ENCODE data around the gene INHA. TPM values are rescaled to one million over a fixed set of nuclear protein-coding genes. Genes with fewer than 3 reads are reported as not detected.

Gene INHA
- total RNA-seq, 4 donors from 2014 or later = 0.50 to 1.1 (median 0.81) TPM; not detected in 1

DNA sequence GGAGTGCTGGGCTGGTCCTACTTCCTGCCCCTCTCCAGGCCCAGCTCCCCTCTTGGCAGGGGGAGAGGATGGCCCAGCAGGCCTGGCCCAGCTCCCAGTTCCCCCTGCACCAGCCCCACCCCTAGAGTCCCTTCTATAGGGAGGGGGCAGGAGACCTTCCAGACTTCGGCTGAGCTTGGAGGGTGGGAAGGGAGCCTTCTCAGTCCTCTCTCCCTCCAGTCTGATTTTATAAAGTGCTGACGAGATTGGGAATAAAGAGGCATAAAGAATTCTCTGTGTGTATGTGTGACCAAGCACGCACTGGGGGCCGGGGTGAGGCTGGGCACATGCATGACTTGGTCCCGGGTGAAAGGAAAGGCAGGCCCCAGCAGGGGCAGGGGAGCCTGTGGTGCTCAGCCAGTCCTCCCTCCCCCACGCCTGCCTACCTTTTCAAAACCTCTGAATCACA, 33.6 kb upstream of the INHA start:
- Histone ChIP-seq H3K4me3 (replicated peaks in 1 of 3) (no peak overlapping the region), H3K9me3 (no peaks in the 10 kb centered on the region), H3K4me1 (peaks cover 13 to 18% of the 10 kb centered on the region in 2 donors), H3K36me3 (peaks cover 14 to 17% of the 10 kb centered on the region in 2 donors), H3K27me3 (no peaks in the 10 kb centered on the region), H3K27ac (no peak overlapping the region)
- TF ChIP-seq, protein P1, sequence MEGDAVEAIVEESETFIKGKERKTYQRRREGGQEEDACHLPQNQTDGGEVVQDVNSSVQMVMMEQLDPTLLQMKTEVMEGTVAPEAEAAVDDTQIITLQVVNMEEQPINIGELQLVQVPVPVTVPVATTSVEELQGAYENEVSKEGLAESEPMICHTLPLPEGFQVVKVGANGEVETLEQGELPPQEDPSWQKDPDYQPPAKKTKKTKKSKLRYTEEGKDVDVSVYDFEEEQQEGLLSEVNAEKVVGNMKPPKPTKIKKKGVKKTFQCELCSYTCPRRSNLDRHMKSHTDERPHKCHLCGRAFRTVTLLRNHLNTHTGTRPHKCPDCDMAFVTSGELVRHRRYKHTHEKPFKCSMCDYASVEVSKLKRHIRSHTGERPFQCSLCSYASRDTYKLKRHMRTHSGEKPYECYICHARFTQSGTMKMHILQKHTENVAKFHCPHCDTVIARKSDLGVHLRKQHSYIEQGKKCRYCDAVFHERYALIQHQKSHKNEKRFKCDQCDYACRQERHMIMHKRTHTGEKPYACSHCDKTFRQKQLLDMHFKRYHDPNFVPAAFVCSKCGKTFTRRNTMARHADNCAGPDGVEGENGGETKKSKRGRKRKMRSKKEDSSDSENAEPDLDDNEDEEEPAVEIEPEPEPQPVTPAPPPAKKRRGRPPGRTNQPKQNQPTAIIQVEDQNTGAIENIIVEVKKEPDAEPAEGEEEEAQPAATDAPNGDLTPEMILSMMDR (IDR thresholded peaks at IDR 0.05) = no peak
- no peak for TF ChIP-seq POLR2A (IDR thresholded peaks at IDR 0.05)
- DNase-seq = no peak
- 68 to 75% methylated on average over 6 of the region's 6 CpGs for WGBS, 2 donors
- intact Hi-C loops (cut with DNase I) = no loop called here

DNA sequence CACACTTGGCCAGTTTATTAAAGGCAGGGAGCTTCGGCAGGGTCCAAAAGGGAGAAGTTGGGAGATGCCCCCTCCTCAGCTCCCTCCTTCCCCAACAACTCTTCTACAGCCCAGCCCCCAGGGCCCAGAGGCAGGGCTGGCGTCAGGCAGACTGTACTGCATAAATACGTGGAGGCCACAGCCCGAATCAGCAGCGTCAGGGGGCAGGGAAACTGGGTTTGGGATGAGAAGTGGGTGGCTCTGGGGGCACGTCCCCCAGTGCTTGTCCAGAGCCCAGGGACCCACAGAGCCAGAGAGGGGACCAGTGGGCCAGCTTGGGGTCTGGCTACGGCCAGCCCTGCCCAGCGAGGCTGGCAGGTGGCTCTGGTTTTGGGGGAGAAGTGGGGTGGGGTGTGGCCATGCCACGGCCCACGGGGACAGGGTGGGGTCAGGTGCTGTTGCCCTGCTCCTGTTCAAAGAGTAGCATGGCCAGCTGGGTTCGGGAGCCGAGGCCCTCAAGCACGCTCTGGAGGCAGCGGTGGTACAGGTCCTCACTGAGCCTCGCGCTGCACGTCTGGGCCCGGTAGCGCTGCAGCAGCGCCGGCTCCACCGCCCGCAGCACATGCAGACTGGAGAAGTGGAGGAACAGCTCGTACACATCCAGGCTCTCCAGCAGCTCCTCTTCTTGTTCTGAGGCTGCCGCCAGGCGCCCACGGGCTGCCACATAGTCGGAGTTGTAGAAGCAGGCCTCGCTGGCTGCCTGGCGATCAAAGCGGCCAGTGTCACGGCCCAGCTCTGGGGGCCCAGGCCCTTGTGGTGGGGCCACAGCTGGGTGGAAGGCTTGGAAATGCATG, 32.9 kb upstream of the INHA start:
- Histone ChIP-seq H3K27me3 (no peaks in the 10 kb centered on the region), H3K9me3 (no peaks in the 10 kb centered on the region), H3K4me3 (replicated peaks in 1 of 3) (no peak overlapping the region), H3K4me1 (peaks cover 15 to 19% of the 10 kb centered on the region in 2 donors), H3K27ac (no peak overlapping the region), H3K36me3 (peaks cover 14 to 17% of the 10 kb centered on the region in 2 donors)
- WGBS, 2 donors = 84 to 91% methylated on average over 18 to 25 of the region's 32 CpGs
- TF ChIP-seq, protein P1 (IDR thresholded peaks at IDR 0.05) = no peak
- no peak for TF ChIP-seq POLR2A (IDR thresholded peaks at IDR 0.05)
- DNase-seq = no peak
- intact Hi-C loops (cut with DNase I) = no loop called here

- H3K27me3 ChIP-seq = no peaks in the 10 kb centered on the region
- H3K4me1 ChIP-seq = peaks cover 21 to 24% of the 10 kb centered on the region in 2 donors
- 92% methylated on average over 26 to 44 of the region's 46 CpGs for WGBS, 2 donors
- peaks cover 14 to 17% of the 10 kb centered on the region in 2 donors for H3K36me3 ChIP-seq
- intact Hi-C loops (cut with DNase I) = loop anchor here (2.0 to 5.0 kb wide), 2 partner anchors 103 to 147 kb away; no protein-coding TSS in a partner anchor
- TF ChIP-seq, protein P1 (IDR thresholded peaks at IDR 0.05) = no peak
- no peak for TF ChIP-seq POLR2A (IDR thresholded peaks at IDR 0.05)
- H3K4me3 ChIP-seq (replicated peaks in 1 of 3) = no peak overlapping the region
- H3K27ac ChIP-seq = no peak overlapping the region
- DNase-seq = no peak
- H3K9me3 ChIP-seq = no peaks in the 10 kb centered on the region
These were observed 32.0 kb upstream of the INHA start for GRCh38 chr2:219539926-219540678.

DNA sequence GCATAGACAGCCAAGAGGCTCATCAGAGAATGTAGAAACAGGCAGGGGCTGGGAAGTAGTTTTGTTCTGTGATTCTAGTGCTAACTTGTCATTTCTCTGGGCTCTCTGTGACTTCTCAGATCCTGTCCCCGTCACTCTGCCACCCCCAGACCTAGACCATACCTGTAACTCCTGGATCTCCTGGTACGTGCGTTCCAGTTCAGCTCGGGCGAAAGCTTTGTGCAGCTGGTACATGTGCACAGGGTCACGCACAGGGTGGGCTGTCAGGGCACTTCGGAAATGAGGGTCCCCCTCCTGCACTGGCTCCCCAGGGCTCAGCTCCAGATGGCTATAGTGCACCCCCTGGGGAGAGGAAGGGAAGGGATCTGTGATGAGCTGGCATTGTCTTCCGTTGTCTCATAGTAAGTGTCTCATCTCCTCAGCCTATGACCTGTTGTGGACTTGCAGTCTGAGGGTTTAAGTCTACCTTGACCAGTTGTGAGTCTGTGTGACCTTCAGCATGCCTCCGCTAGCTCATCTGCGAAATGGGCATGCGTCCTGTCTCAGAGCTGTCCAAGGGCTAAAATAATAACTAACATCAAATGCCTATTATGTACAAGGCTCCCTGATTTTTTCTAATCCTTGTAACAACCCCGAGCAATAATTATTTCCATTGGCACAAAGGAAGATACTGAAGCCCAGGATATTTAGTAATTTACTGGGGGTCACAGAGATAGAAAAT, 31.2 kb upstream of the INHA start:
- Histone ChIP-seq H3K27me3 (no peaks in the 10 kb centered on the region), H3K4me3 (replicated peaks in 1 of 3) (no peak overlapping the region), H3K9me3 (no peaks in the 10 kb centered on the region), H3K36me3 (peaks cover 14 to 17% of the 10 kb centered on the region in 2 donors), H3K27ac (no peak overlapping the region), H3K4me1 (peaks cover 21 to 24% of the 10 kb centered on the region in 2 donors)
- 92% methylated on average over 12 of the region's 12 CpGs for WGBS, 2 donors
- intact Hi-C loops (cut with DNase I) = loop anchor here (2.0 to 5.0 kb wide), 2 partner anchors 102 to 146 kb away; no protein-coding TSS in a partner anchor
- TF ChIP-seq, protein P1 (IDR thresholded peaks at IDR 0.05) = no peak
- TF ChIP-seq POLR2A (IDR thresholded peaks at IDR 0.05) = no peak
- DNase-seq = no peak

All from thyroid gland (tissue), 4 donors.